Erythroblast (primary cell): ENCODE measurements around the gene ATIC.

Source experiments
- DNase-seq, 2 experiments: peaks; one replicate each; lab custom pipeline; 2025; lab: John Stamatoyannopoulos, UW
- GATA1 ChIP-seq: IDR thresholded peaks from 2 replicates; pipeline ENCODE4 v1.6.1; 2011; ENCODE audit warnings: low read depth, mild to moderate bottlenecking, control low read depth, low read length, moderate library complexity
- POLR2A ChIP-seq: IDR thresholded peaks from 2 replicates; pipeline ENCODE4 v1.6.1; 2011; ENCODE audit warnings: mild to moderate bottlenecking, low read length

The ATIC gene

DNA sequence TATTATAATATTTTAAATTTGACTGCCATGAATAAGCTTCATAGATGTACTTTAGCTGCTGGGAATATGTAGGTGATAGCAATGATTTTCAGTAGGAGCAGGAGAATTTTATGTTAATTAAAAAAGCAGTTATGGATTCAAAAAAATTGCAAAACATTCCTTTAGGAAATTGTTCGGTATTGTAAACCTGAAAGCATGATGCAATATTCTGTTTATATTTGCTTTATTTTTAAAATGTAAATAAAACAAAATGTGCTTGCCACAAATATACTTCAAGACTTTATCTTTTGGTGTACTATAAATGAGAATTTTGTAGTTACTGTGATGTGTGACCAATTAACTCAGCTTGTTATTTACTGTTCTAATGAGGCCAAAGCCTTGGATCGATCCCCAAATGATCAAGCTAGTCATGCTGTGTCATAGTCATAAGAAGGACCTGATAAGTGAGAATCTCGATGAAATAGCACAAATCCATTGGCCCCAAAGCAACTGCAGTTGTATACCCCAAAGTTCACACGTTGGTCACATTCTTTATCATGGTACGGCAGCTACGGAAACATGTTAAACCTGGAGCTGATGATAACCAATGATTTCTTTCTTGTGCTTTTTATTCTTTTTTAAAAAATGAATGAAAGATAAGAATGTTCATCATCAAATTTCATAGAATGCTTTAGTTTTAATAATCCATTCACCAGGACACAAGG is 23.6 kb upstream of the ATIC start:
- peak; percentile 74 to 79 for DNase-seq
- TF ChIP-seq GATA1 (no peak), POLR2A (no peak)

DNA sequence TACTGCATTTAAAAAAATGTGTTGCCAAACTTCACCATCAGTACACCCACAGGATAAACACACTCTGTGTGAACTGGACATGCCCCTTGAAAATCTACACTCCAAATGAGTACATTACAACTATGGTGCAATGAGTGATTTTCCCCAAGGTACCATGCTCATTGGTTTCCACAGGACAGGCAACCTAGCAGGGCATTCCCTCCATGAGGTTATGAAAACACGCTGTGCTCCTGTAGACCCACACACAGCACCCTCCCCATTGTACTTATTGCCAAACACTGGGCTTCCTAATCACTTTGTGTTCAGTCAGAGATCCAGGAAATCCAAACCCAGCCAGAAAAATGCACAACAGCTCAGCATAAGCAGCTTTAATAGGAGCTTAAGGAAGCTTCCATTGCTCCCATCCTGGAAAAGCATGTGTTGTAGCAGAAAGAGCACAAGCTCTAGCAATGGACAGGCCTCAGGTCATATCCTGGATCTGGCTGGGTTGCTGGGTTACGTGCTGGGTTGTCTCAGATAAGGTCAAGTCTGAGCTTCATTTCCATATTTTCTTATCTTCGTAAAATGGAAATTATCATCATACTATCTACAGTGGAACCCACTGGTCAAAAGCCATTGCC is 20.8 kb upstream of the ATIC start:
- no peak for TF ChIP-seq GATA1
- TF ChIP-seq POLR2A, result no peak

DNA sequence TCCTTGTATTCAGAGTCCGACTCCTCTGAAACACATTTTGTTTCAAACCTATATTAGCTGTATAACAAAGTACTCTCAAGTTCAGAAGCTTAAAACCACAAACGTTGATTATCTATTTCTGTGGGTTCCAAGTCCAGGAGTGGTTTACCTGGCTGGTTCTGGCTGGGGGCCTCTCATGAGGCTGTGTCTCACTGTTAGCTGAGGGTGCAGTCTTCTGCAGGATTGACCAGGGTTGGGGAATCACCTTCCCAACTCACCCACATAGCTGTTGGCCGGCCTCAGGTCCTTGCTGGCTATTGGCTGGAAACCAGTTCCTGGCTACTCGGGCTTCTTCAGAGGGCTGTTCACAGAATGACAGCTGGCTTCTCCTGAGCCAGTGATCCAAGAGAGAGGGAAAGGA is 18.0 kb upstream of the ATIC start:
- DNase-seq, result no peak
- TF ChIP-seq GATA1, result no peak
- TF ChIP-seq POLR2A, result no peak

More for the DNA sequence above, 20.8 kb upstream of the ATIC start:
- DNase-seq, result peak in 1 of 2 experiments; percentile 24

DNA sequence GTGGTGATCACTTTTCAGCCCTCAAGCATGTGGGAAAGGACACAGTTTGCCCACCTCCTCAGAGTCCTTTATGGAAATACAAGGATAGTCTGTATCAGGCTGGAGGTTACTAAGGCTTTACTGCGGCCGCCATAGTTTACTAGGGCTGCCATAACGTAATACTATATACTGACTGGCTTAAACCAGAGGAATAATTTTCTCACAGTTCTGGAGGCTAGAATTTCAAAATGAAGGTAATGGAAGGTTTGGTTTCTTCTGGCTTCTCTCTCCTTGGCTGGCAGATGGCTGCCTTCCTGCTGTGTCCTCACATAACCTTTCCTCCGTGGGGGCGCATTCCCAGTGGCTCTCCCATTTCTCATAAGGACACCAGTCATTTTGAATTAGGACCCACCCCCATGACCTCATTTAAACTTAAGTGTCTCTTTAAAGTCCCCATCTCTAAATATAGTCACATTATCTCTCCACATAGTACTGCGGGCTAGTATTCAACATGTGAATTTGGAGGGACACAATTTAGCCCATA is 12.5 kb upstream of the ATIC start:
- no peak for DNase-seq
- TF ChIP-seq GATA1 (no peak), POLR2A (no peak)

DNA sequence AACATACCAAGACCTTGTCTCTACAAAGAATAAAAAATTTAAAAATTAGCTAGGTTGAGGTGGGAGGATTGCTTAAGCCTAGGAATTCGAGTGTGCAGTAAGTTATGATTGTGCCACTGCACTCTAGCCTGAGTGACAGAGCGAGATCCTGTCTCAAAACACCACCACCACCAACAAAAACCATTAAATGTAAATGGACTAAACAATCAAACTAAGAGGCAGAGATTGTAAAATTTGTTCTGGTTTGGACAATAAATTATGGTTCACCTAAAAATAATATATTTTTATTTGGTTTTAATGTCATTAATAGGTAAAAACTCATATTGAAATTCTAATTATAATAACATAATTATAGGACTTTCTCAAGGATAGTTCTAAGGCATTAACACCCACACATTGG is 9.9 kb upstream of the ATIC start:
- TF ChIP-seq GATA1, result no peak
- no peak for TF ChIP-seq POLR2A
- DNase-seq, result no peak

GRCh38 chr2:215311259-215311624 is 617 bp upstream of the ATIC start:
- DNase-seq, result peak; percentile 64 to 69

GRCh38 chr2:215313255-215313613 is 1.4 kb downstream of the ATIC start:
- DNase-seq, result peak in 1 of 2 experiments; percentile 15
- no peak for TF ChIP-seq GATA1
- TF ChIP-seq POLR2A, result no peak

DNA sequence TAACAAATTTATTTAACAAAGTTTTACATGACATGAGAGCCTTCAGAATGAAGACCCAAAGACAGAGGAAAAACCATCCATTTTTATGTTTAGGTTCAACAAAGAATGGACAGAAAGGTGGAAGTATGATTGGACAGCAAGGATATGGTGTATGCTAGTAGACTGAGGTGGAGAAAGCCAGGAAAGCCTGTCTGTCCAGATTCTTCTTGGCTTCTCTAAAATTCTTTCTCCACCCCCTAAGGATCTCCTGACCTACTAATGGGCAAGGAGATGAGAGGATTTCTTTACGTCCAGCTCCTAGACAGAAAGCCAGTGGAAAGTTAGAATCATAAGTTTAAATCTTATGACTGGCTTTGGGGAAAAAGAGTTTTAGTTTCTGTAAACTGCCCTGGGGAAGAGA is 3.0 kb downstream of the ATIC start:
- DNase-seq, result no peak
- TF ChIP-seq GATA1 (no peak), POLR2A (no peak)

DNA sequence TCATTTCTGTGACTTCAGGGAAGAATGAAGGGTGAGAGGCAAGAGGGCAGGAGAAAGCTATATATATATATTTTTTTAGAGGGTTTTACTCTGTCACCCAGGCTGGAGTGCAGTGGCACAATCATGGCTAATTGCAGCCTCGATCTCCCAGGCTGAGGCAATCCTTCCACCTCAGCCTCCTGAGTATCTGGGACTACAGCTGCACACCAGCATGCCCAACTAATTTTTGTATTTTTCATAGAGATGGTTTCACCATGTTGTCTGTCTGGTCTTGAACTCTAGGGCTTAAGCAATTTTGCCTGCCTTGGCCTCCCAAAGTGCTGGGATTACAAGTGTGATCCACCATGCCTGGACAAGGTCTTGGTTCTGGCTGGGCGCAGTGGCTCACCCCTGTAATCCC is 3.4 kb downstream of the ATIC start:
- no peak for TF ChIP-seq GATA1
- no peak for TF ChIP-seq POLR2A
- no peak for DNase-seq

DNA sequence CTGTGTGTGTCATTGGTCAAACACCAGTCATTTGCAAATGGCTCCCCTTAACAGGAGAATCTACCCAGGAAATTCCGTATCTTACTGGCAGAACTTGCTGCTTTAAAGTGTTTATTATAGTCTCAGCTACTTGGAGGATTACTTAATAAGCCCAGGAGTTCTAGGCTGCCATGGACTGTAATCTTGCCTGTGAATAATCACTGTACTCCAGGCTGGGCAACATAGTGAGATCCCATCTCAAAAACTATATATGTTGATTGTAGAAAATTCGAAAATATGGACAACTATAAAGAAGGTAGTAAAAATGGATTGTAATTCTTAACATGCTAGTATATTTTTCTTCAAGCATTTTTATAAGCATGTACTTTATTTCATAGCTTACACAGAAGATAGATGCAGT is 4.5 kb downstream of the ATIC start:
- no peak for TF ChIP-seq POLR2A
- TF ChIP-seq GATA1, result no peak
- DNase-seq, result no peak

GRCh38 chr2:215319500-215319899 is 7.6 kb downstream of the ATIC start:
- DNase-seq, result no peak
- TF ChIP-seq GATA1 (no peak), POLR2A (no peak)

DNA sequence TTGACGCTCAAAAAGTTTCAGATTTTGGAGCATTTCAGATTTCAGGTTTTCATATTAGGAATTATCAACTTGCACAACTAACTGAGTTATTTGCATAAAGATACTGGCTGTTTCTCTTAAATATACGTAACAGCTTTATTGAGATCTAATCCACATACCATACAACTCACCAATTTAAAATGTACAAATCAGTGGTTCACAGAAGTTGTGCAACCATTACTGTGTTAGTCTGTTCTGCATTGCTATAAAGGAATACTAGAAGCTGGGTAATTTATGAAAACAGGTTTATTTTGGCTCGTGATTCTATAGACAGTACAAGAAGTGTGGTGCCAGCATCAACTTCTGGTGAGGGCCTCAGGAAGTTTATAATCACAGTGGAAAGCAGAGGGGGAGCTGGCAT is 8.2 kb downstream of the ATIC start:
- TF ChIP-seq POLR2A (no peak), GATA1 (no peak)
- DNase-seq, result no peak

- peak; percentile 5 to 16 for DNase-seq
- TF ChIP-seq GATA1 (no peak), POLR2A (no peak)
Observed at GRCh38 chr2:215320679-215321078, 8.8 kb downstream of the ATIC start.

GRCh38 chr2:215324811-215325210 is 13.0 kb downstream of the ATIC start:
- no peak for TF ChIP-seq POLR2A
- TF ChIP-seq GATA1, result no peak
- no peak for DNase-seq

- no peak for DNase-seq
- no peak for TF ChIP-seq GATA1
- no peak for TF ChIP-seq POLR2A
Observed at GRCh38 chr2:215328066-215328465, 16.2 kb downstream of the ATIC start.
